GM12878 (cell line): ENCODE data around the gene MRPL27. TPM values are rescaled to one million over a fixed set of nuclear protein-coding genes. Genes with fewer than 3 reads are reported as not detected.

Experiments
- ATAC-seq: fragments of 200-7000 bp; cut with Tn5 transposase; 3 replicates; pipeline ENCODE4 v1.9.1; 2020; ENCODE audit warnings: mild to moderate bottlenecking, moderate library complexity
- BruUV-seq: library from RNA; stranded (reverse); fragments of 400-500 nt; replicated peaks from 2 replicates; lab custom pipeline; 2021; lab: Mats Ljungman, UMichigan
- CTCF ChIA-PET: fragments of 300-600 bp; sonication (Branson Sonifier 250); formaldehyde crosslinking; extraction: SDS; loops from one replicate; lab custom pipeline; 2021; ENCODE audit warnings: inconsistent platforms; lab: Yijun Ruan, JAX
- POLR2A ChIA-PET: fragments of 350-600 bp; formaldehyde crosslinking; extraction: SDS; loops from one replicate; lab custom pipeline; 2021; ENCODE audit warnings: inconsistent platforms; lab: Charles Lee
- RAD21 ChIA-PET: fragments of 300-600 bp; sonication (Branson Sonifier 250); formaldehyde crosslinking; loops from one replicate; lab custom pipeline; 2023; ENCODE audit warnings: antibody characterized with exemption; ENCODE audit not compliant: unreplicated experiment; lab: Charles Lee
- SMC1A ChIA-PET: fragments of 300-600 bp; sonication (Branson Sonifier 250); formaldehyde crosslinking; loops from one replicate; lab custom pipeline; 2023; ENCODE audit not compliant: unreplicated experiment, uncharacterized antibody; lab: Charles Lee
- DNase-seq: peaks from one replicate; pipeline ENCODE4 v3.0.0-alpha.2; 2011; ENCODE audit warnings: low read depth, low spot score
- FAIRE-seq: peaks from 3 replicates; lab custom pipeline; 2011; peaks lifted over from hg19 to GRCh38; lab: Jason Lieb, UNC
- H2AFZ ChIP-seq: 2 replicates; pipeline ENCODE4 v1.6.0; 2011; ENCODE audit warnings: low read depth, low read length, control low read depth; ENCODE audit not compliant: control insufficient read depth
- H3K27ac ChIP-seq: 2 replicates; pipeline ENCODE4 v1.5.1; 2011; ENCODE audit warnings: control low read depth; ENCODE audit not compliant: control insufficient read depth, insufficient read depth
- H3K27me3 ChIP-seq, 2 experiments: replicated peaks in 1 of 2; 2 replicates each; pipeline versions ENCODE4 v1.6.0 to v1.6.1; 2011; ENCODE audit warnings: low read length in 1 of 2; ENCODE audit not compliant: control insufficient read depth in 2 of 2, insufficient read depth in 2 of 2
- H3K36me3 ChIP-seq, 2 experiments: 2 replicates each; pipeline ENCODE4 v1.5.1; 2011; ENCODE audit warnings: low read length in 1 of 2; ENCODE audit not compliant: control insufficient read depth in 2 of 2, insufficient read depth in 2 of 2
- H3K4me1 ChIP-seq: 2 replicates; pipeline ENCODE4 v1.6.1; 2011; ENCODE audit warnings: mild to moderate bottlenecking, low read length, moderate library complexity, mixed read lengths; ENCODE audit not compliant: control insufficient read depth, insufficient read depth
- H3K4me2 ChIP-seq: 2 replicates; pipeline ENCODE4 v1.6.0; 2011; ENCODE audit warnings: control low read depth; ENCODE audit not compliant: control insufficient read depth, insufficient read depth
- H3K4me3 ChIP-seq: fragments of 200-600 bp; sonication (generic); 2 replicates; pipeline ENCODE4 v1.5.1; 2016
- H3K79me2 ChIP-seq: 2 replicates; pipeline ENCODE4 v1.6.0; 2011; ENCODE audit warnings: low read length; ENCODE audit not compliant: control insufficient read depth, insufficient read depth
- H3K9ac ChIP-seq: 2 replicates; pipeline ENCODE4 v1.8.0; 2011; ENCODE audit warnings: low read length, control low read depth, mixed read lengths; ENCODE audit not compliant: control insufficient read depth, insufficient read depth
- H3K9me3 ChIP-seq: replicated peaks from 3 replicates; pipeline ENCODE4 v1.5.1; 2011; ENCODE audit warnings: mild to moderate bottlenecking, low read length; ENCODE audit not compliant: control insufficient read depth, insufficient read depth
- H4K20me1 ChIP-seq: 2 replicates; pipeline ENCODE4 v1.6.0; 2011; ENCODE audit not compliant: control insufficient read depth, insufficient read depth
- BMI1 ChIP-seq: fragments of 450-650 bp; IDR thresholded peaks from 2 replicates; pipeline ENCODE4 v1.6.1; 2016; ENCODE audit warnings: mild to moderate bottlenecking, moderate library complexity, borderline replicate concordance
- CREM ChIP-seq: IDR thresholded peaks from 2 replicates; pipeline ENCODE4 v1.6.1; 2014; ENCODE audit warnings: antibody characterized with exemption, low read depth
- EZH2 ChIP-seq: IDR thresholded peaks from 2 replicates; pipeline ENCODE4 v1.6.1; 2012; ENCODE audit warnings: low read depth, mild to moderate bottlenecking, control low read depth, inconsistent platforms, low read length, borderline replicate concordance; ENCODE audit not compliant: control insufficient read depth
- GABPA ChIP-seq: IDR thresholded peaks from 2 replicates; pipeline ENCODE4 v1.6.1; 2014; ENCODE audit warnings: antibody characterized with exemption, low read depth, mild to moderate bottlenecking, inconsistent platforms
- JUNB ChIP-seq: IDR thresholded peaks from 2 replicates; pipeline ENCODE4 v1.6.1; 2016; ENCODE audit warnings: antibody characterized with exemption, mild to moderate bottlenecking
- KAT2A ChIP-seq: conservative IDR thresholded peaks from 2 replicates; pipeline ENCODE4 v1.6.1; 2011; ENCODE audit warnings: low read depth, low read length; ENCODE audit not compliant: control insufficient read depth
- NRF1 ChIP-seq: conservative IDR thresholded peaks from 2 replicates; pipeline ENCODE4 v1.6.1; 2011; ENCODE audit warnings: mild to moderate bottlenecking, low read depth, low read length, improper control_type of control experiment
- SMAD5 ChIP-seq: IDR thresholded peaks from 2 replicates; pipeline ENCODE4 v1.6.1; 2016; ENCODE audit warnings: antibody characterized with exemption, low read depth
- SMC3 ChIP-seq: IDR thresholded peaks from 2 replicates; pipeline ENCODE4 v1.6.1; 2011; ENCODE audit warnings: low read length, improper control_type of control experiment, borderline replicate concordance
- SPI1 ChIP-seq: IDR thresholded peaks from 2 replicates; pipeline ENCODE4 v1.6.1; 2011; ENCODE audit warnings: low read depth, mild to moderate bottlenecking, low read length, moderate library complexity, borderline replicate concordance; ENCODE audit not compliant: insufficient read depth
- TARDBP ChIP-seq: IDR thresholded peaks from 2 replicates; pipeline ENCODE4 v1.6.1; 2016; ENCODE audit warnings: borderline replicate concordance
- TBL1XR1 ChIP-seq: IDR thresholded peaks from 2 replicates; pipeline ENCODE4 v1.6.1; 2012; ENCODE audit warnings: low read depth, low read length, improper control_type of control experiment
- TCF7 ChIP-seq: IDR thresholded peaks from 2 replicates; pipeline ENCODE4 v1.6.1; 2014; ENCODE audit warnings: antibody characterized with exemption, borderline replicate concordance
- ZBED1 ChIP-seq: IDR thresholded peaks from 2 replicates; pipeline ENCODE4 v1.6.1; 2016; ENCODE audit warnings: borderline replicate concordance
- ZNF274 ChIP-seq: IDR thresholded peaks from one replicate; pipeline ENCODE4 v1.8.0; 2011; ENCODE audit not compliant: insufficient read length, insufficient read depth
- WGBS: methylation state at CpG from one replicate; pipeline ENCODE4 v1.1.6; 2016; ENCODE audit warnings: low lambda C conversion rate; ENCODE audit not compliant: insufficient replicate concordance, insufficient coverage; ENCODE audit errors: missing lambda C conversion rate; 5-methylcytosine and 5-hydroxymethylcytosine counted together
- in situ Hi-C: fragments of 300-500 bp; cut with MboI; formaldehyde crosslinking; loops from 9 replicates; pipeline ENCODE4 v1.14.3; 2018; ENCODE audit warnings: mixed read lengths
- intact Hi-C: fragments of 100-400 bp; cut with micrococcal nuclease; formaldehyde crosslinking; loops from one replicate; pipeline ENCODE4 v1.14.2; 2022; ENCODE audit not compliant: unreplicated experiment
- polyA plus RNA-seq, 11 experiments: library from polyadenylated mRNA; depleted of rRNA in 4 of 11; unstranded in 6 of 11; stranded (reverse) in 5 of 11; fragments of >200 nt; fragmentation: Nextera tagmentation in 4 of 11; fragmentation: Illumina TruSeq in 1 of 11; extraction: Ambion mirVana in 4 of 11; extraction: Trizol in 1 of 11; gene quantifications; 1 replicate in 1 of 11; 2 replicates in 10 of 11; pipeline versions ENCODE4 v1.2.1 to v1.2.3, GENCODE V29; 2011 to 2016; ENCODE audit warnings: inconsistent platforms in 2 of 11, missing spikeins in 2 of 11, low read depth in 1 of 11
- total RNA-seq, 4 experiments: library from RNA; depleted of rRNA in 3 of 4; stranded (reverse); fragments of >200 nt in 3 of 4; fragmentation: Illumina TruSeq in 1 of 4; extraction: Trizol in 1 of 4; gene quantifications; 2 replicates each; pipeline versions ENCODE4 v1.2.1 to v1.2.3, GENCODE V29; 2013 to 2021
- TF ChIP-seq, protein P1 (sequence below): IDR thresholded peaks from 2 replicates; pipeline ENCODE4 v1.6.1; 2012; ENCODE audit warnings: low read depth, low read length, improper control_type of control experiment
- TF ChIP-seq, protein P2 (sequence below): IDR thresholded peaks from 2 replicates; pipeline ENCODE4 v1.6.1; 2011; ENCODE audit warnings: low read depth, low read length, improper control_type of control experiment, borderline replicate concordance
- TF ChIP-seq, protein P3 (sequence below): IDR thresholded peaks from 2 replicates; pipeline ENCODE4 v1.6.1; 2012; ENCODE audit warnings: improper control_type of control experiment, low read depth, low read length; ENCODE audit not compliant: insufficient replicate concordance

Gene MRPL27
- total and polyA plus RNA-seq, 10 of the 15 experiments (the other 5 are each of a cell fraction or from before 2014, with no cell fraction given), result 83.0 to 390 (median 131) TPM

DNA sequence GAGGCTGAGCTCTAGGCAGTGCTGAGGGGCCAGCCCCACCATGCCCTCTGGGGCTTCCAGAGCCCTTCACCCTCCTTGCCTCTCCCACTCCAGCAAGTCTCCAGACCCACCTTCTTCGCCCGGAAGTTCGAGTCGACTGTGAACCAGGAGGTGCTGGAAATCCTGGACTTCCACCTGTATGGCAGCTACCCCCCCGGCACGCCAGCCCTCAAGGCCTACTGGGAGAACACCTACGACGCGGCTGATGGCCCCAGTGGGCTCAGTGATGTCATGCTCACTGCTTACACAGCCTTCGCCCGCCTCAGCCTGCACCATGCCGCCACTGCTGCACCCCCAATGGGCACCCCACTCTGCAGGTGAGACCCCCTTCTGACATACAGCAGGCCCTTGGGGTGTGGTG is 16.6 kb downstream of the MRPL27 start:
- CTCF ChIA-PET, result no interaction called here
- no peaks in the 10 kb centered on the region for H3K79me2 ChIP-seq
- WGBS, result 96% methylated on average over 12 of the region's 12 CpGs
- POLR2A ChIA-PET, result no interaction called here
- H3K4me1 ChIP-seq, result no peaks in the 10 kb centered on the region
- no peak overlapping the region for H3K27ac ChIP-seq
- in situ Hi-C loops, result no loop called here
- intact Hi-C loops, result no loop called here
- DNase-seq, result no peak
- no peak overlapping the region for H3K4me3 ChIP-seq
- FAIRE-seq, result no peak
- RAD21 ChIA-PET, result no interaction called here
- peaks cover 9 to 37% of the 10 kb centered on the region in 2 experiments; a peak in 3 of 4 replicates for H3K36me3 ChIP-seq
- H3K9me3 ChIP-seq, result no peaks in the 10 kb centered on the region
- BruUV-seq, result no TSS peak
- H2AFZ ChIP-seq, result no peak overlapping the region
- no peak overlapping the region for H3K9ac ChIP-seq
- no peak for ATAC-seq
- no peaks in the 10 kb centered on the region for H3K27me3 ChIP-seq
- SMC1A ChIA-PET, result no interaction called here
- H4K20me1 ChIP-seq, result no peaks in the 10 kb centered on the region
- no peak overlapping the region for H3K4me2 ChIP-seq
- TF ChIP-seq ZBED1, result no peak
- TF ChIP-seq TCF7, result no peak
- TF ChIP-seq SMC3, result no peak
- no peak for TF ChIP-seq GABPA
- no peak for TF ChIP-seq EZH2
- no peak for TF ChIP-seq TARDBP
- TF ChIP-seq JUNB, result no peak
- TF ChIP-seq NRF1, result no peak
- no peak for TF ChIP-seq ZNF274
- TF ChIP-seq, protein P1, sequence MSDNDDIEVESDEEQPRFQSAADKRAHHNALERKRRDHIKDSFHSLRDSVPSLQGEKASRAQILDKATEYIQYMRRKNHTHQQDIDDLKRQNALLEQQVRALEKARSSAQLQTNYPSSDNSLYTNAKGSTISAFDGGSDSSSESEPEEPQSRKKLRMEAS, result no peak
- no peak for TF ChIP-seq CREM
- TF ChIP-seq TBL1XR1, result no peak
- TF ChIP-seq, protein P2, sequence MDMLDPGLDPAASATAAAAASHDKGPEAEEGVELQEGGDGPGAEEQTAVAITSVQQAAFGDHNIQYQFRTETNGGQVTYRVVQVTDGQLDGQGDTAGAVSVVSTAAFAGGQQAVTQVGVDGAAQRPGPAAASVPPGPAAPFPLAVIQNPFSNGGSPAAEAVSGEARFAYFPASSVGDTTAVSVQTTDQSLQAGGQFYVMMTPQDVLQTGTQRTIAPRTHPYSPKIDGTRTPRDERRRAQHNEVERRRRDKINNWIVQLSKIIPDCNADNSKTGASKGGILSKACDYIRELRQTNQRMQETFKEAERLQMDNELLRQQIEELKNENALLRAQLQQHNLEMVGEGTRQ, result no peak
- no peak for TF ChIP-seq SPI1
- no peak for TF ChIP-seq BMI1
- TF ChIP-seq KAT2A, result no peak
- TF ChIP-seq, protein P3, sequence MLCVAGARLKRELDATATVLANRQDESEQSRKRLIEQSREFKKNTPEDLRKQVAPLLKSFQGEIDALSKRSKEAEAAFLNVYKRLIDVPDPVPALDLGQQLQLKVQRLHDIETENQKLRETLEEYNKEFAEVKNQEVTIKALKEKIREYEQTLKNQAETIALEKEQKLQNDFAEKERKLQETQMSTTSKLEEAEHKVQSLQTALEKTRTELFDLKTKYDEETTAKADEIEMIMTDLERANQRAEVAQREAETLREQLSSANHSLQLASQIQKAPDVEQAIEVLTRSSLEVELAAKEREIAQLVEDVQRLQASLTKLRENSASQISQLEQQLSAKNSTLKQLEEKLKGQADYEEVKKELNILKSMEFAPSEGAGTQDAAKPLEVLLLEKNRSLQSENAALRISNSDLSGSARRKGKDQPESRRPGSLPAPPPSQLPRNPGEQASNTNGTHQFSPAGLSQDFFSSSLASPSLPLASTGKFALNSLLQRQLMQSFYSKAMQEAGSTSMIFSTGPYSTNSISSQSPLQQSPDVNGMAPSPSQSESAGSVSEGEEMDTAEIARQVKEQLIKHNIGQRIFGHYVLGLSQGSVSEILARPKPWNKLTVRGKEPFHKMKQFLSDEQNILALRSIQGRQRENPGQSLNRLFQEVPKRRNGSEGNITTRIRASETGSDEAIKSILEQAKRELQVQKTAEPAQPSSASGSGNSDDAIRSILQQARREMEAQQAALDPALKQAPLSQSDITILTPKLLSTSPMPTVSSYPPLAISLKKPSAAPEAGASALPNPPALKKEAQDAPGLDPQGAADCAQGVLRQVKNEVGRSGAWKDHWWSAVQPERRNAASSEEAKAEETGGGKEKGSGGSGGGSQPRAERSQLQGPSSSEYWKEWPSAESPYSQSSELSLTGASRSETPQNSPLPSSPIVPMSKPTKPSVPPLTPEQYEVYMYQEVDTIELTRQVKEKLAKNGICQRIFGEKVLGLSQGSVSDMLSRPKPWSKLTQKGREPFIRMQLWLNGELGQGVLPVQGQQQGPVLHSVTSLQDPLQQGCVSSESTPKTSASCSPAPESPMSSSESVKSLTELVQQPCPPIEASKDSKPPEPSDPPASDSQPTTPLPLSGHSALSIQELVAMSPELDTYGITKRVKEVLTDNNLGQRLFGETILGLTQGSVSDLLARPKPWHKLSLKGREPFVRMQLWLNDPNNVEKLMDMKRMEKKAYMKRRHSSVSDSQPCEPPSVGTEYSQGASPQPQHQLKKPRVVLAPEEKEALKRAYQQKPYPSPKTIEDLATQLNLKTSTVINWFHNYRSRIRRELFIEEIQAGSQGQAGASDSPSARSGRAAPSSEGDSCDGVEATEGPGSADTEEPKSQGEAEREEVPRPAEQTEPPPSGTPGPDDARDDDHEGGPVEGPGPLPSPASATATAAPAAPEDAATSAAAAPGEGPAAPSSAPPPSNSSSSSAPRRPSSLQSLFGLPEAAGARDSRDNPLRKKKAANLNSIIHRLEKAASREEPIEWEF, result no peak
- no peak for TF ChIP-seq SMAD5
- TF ChIP-seq, all 136 proteins: peak for 0
